ENCODE results near the gene TRABD2B.

Gene TRABD2B

DNA sequence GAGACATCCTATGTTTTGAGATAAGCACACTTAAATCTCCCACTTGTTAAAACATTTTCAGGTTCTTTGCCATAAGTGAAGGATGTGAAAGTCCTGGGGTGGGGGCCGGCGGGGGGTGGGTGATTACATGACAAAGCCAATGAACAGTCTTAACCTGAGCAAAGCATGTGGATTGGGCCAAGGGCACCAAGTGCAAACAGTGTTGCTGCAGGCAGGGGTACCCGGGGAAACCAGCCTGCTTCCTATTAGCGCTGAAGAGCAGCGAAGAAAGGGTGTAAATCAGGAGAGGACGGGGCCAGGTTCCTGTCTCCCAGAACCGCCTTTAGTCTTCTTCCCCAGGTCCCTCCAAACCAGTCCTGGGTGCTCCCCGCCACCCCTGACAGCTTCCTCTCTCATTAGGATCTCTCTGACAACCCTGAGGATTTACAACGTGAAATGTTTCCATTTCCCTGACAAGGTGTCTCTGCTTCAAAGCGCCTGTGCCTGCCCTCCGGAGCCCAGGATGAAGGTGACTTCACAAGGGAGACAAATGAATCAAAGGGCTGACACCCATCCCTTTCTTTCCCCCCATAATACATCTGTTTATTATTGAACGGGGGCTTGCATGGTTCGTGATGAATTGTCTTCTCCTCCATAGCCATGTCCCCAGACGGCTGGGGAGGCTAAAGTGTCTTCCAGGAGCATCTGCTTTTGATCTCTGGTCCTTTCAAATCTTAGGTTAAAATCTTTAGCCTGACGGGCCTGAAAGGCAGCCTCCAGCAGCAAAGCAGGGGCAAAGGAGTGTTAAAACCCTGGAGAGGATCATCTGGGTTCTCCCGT is 109.5 kb downstream of the TRABD2B start:
- DNase-seq (ENCODE audit: insufficient read length, low spot score) (no peak), FAIRE-seq (no peak)

GRCh38 chr1:47887060-47887459 is 110.1 kb downstream of the TRABD2B start:
- no peak for DNase-seq (ENCODE audit: insufficient read length, low spot score)
- no peak for FAIRE-seq

- FAIRE-seq (no peak), DNase-seq (ENCODE audit: insufficient read length, low spot score) (no peak)
These were observed 111.0 kb downstream of the TRABD2B start for GRCh38 chr1:47886141-47886540.

DNA sequence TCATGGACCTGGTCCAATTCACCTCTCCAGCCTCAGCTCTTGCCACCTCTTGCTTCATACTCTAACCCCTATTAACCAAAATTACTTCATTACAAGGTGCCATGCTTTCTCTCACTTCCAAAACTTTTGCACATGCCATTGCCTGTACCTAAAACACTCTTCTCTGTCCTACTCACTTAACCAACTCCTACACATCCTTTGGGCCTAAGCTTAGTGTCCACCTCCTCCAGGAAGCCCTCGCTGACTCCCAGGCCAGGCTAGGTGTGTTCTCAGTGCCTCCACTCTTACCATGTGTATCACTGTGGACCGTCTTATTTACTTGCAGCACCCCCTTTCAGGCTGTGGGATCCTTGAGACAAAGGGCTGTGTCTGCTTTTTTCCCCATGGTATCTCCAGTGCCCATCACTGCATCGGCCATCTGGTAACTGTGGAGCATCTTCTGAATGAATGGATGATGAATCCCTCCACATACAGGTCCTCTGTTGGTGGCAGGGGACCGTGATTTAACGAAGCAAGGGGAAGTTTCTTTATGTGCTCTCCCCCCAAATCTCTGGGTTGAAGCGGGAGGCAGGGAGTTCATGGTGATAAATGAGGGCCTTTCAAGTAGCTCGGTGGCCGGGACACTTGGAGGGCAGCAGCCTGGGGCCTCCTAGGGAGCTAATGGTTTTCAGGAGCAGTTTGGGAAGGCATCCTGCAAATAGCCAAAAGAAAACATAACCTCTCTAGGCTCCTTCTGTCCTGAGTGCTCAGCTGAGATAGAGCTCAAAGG is 111.9 kb downstream of the TRABD2B start:
- DNase-seq (ENCODE audit: insufficient read length, low spot score) (no peak), FAIRE-seq (no peak)

- no peak for FAIRE-seq
- DNase-seq (ENCODE audit: insufficient read length, low spot score) = no peak
These were observed 113.2 kb downstream of the TRABD2B start for GRCh38 chr1:47883963-47884362.

DNA sequence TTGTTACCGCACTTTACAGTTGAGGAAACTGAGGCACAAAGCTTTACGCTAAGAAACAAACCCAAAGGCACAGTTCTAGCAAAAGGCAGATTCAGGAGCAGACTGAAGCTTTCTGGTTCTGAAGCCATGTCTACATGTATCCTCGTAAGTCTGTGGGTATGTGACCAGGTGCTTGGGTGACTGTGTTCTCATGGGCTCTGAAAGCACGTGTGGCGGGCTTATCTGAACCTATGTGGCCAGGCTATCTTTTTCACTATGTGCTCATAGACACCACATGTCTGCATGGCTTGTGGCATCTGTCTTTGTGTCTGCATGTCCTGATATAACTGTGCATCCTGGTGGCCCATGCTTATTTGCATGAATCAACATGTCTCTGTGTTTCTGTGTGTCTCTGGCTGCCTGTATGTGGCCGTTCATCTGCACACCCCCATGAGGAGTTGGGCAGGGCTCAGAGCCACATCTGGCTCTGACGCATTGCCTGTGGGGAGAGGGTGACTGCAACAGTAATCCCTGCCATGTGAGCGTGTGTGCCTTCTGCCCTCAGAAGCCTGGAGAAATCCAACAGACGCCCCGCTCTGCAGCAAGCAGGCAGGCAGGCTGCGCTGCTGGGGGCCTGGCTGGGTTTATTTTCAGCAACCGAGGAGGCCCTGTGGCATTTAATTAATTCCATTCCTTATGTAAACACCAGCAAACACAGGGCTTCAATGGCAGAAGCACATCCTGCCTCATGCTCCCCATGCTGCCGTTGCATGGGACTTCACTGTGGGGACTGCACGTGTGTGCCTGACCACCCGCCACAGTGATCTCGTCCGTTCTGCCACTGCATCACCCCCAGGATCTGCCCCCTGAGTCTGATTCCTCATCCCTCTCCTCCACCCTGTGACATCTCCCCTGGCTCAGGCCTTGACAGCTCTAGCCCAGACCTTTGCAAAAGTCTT is 115.4 kb downstream of the TRABD2B start:
- DNase-seq (ENCODE audit: insufficient read length, low spot score) (no peak), FAIRE-seq (no peak)

- no peak for DNase-seq (ENCODE audit: insufficient read length, low spot score)
- FAIRE-seq = no peak
These were observed 120.6 kb downstream of the TRABD2B start for GRCh38 chr1:47876587-47876963.

DNA sequence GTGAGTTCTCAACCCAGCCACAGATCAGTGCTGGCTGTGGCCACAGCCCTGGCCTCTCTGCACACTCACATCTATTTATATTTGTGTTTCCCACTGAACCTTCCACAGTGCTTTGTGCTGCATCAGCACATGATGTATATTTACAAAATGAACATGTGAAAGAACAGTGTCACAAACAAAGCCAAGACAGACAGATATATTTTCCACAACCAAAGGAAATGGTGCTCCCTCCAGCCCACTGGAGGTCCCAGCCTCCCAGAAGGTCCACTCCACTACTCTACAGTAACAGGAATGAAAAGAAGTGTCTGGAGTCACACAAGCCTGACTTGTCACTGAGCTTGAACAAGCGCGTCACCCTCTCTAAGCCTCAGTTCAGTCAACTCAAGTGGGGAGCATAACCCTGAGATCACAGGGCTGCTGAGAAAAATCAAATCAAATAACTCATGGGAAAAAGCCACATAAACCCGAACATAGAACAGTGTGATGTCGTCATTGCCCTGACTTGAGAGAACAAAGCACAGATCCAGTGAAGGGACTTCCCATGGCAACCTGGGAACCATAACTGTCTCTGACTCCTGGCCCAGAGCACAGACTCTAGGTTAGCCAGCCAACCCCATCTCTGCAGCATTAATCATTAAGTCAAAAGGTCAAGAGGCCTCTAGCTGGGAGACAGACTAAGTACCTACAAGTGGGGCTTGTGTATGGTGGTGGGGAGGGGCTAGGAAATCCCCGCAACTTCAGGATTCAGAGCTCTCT is 121.2 kb downstream of the TRABD2B start:
- DNase-seq (ENCODE audit: insufficient read length, low spot score) (no peak), FAIRE-seq (no peak)

- DNase-seq (ENCODE audit: insufficient read length, low spot score) = no peak
- FAIRE-seq = no peak
These were observed 122.1 kb downstream of the TRABD2B start for GRCh38 chr1:47875036-47875435.

GRCh38 chr1:47873337-47873736 is 123.8 kb downstream of the TRABD2B start:
- no peak for FAIRE-seq
- no peak for DNase-seq (ENCODE audit: insufficient read length, low spot score)

- FAIRE-seq (no peak), DNase-seq (ENCODE audit: insufficient read length, low spot score) (no peak)
These were observed 124.3 kb downstream of the TRABD2B start for GRCh38 chr1:47872886-47873285.

GRCh38 chr1:47871799-47872353 is 125.3 kb downstream of the TRABD2B start:
- no peak for DNase-seq (ENCODE audit: insufficient read length, low spot score)
- no peak for FAIRE-seq

DNA sequence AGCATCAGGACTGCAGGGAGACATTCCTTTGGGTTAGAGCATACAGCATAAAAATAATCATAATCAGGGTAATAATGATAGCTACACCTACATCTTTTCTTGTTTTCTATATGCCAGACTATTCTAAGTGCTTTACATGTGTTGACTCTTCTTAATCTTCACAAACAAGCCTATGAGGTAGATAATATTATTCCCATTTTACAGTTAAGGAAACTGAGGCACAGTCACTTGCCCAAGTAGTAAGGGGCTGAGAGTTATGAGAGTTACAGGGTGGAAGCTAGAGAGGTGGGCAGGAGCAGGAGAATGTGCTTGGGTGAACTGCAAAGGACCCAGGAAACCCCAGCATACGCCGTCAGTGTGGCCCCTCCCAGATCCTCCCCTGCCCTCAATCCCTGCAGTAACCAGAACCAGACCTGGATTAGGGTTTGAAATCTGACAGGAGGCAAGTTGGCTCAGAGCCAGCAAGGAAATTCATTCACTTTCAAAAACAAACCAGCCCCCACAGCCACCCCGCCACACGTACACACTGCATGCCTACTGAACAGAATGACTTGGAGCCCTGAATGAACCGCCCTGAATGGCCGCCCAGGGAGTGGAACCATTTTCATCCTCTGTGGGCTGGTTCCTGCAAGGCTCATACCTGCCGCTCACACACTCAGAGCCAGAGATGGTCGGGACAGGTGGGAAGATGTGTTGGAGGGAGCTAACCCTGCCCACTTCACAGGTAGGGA is 126.1 kb downstream of the TRABD2B start:
- FAIRE-seq = no peak
- no peak for DNase-seq (ENCODE audit: insufficient read length, low spot score)

DNA sequence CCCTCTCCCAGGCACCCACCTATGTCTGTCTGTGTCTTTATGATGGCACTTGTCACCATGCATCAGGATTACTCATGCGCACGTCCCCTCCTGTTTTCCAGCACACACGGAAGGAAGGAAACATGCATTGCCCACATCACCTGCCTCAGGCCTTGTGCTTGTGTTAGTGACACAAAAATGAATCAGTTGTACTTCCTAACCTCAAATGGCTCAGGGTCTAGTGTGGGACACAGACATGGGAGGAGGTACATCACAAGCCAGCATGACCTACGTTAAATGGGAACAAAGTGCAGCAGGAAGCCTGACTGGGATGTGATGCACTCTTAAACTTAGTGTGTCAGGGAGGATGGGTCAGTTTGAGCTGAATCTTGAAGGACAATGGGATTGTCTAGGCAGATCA is 126.7 kb downstream of the TRABD2B start:
- DNase-seq (ENCODE audit: insufficient read length, low spot score) = no peak
- no peak for FAIRE-seq

DNA sequence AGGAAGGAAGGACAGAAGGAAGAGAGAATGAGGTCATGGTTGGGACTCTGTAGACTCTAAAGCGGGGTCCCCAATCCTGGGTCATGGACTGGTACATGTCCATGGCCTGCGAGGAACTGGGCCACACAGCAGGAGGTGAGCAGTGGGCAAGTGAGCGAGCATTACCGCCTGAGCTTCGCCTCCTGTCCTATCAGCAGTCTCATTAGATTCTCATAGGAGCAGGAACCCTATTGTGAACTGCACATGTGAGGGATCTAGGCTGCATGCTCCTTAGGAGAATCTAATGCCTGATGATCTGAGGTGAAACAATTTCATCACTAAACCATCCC is 128.9 kb downstream of the TRABD2B start:
- DNase-seq (ENCODE audit: insufficient read length, low spot score) (no peak), FAIRE-seq (no peak)

DNA sequence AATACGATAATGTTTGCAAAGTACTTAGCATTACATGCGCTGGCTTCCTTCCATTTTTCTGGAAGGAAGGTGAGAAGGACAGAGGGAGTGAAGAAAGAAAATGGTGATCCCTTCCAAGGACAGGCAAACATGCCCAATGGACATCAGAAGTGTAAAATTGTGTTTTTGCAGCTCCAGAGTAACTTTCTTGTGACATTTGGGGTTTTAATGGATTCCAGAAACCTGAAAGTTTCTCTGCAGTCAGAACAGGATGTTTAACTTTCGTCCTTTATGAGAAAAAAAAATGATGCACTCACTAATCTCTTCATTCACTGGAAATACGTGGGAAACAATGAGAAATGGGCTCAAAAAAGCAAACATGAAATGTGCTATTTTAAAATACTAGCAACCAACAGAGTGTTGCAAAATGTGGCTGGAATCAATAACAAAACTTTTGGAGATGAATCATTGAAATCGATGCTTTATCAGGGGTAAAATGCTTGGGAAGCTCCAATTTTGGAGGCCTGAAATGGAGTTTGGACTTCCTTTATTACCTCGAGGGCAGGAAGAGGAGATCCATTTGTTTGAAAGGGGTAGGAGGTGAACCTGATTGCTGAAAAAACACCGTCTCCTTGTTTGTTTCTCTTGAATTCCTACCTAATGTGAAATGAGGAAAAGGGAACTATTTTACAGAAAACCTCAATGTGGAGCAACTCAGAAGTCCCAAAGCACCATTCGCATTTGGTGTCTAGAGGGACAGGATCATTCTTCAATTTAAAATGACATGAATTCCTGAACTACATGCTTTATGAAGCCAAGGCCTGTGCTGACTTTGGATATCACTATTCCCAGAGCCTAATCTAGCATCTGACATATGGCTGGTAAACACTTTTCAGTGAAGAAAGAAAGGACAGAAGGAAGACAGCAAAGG is 129.5 kb downstream of the TRABD2B start:
- no peak for DNase-seq (ENCODE audit: insufficient read length, low spot score)
- no peak for FAIRE-seq

DNA sequence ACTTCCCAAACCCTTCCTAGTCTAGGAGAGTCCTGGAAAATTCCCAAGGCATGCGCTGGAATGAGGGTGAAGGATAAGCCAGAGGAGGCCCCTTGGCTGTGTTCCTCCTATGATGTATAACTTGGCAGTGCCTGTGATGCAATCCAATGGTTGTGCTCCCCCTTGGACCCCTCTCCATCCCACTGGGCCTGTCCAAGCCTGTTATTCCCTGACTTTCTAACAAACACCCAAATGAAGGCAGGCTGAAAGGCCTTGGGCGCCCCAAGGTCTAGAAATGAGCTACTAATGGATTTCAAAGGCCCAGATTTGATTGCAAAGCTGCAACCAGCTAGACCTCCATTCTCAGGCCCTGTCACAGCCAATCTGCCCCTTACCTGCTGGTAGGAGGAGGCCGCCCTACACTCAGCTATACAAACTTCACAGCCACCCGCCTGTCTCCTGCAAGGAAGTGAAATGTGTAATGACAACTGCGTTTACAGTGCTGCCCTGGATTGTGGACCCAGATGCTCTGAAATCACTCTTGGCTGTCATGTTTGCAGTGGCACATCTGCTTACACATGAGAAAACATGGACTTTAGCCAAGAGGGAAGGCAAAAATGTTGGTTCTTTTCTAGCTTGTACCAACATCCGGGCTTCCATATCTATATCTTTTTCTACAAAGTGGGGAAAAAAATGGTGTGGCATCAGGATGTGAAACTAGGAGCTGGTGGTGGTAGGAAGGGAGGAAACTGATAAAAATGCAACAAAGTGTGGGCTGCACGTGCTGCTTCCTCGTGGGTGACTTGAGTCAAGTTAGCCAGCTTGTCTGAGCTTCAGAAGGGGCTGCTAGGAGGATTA is 130.4 kb downstream of the TRABD2B start:
- DNase-seq (ENCODE audit: insufficient read length, low spot score) (no peak), FAIRE-seq (no peak)
